Activated naive CD4-positive, alpha-beta T cell (primary cell): ENCODE data around the gene ADCY1.
"Not testable (repeated sequence)": the region's sequence is repeated elsewhere in the genome, so short reads cannot be mapped to it uniquely, and the experiment has no call there.

Experiments
- DNase-seq, 4 experiments: peaks; one replicate each; lab custom pipeline; 2025; lab: John Stamatoyannopoulos, UW

Gene ADCY1

GRCh38 chr7:45573661-45574415 is at the start of gene ADCY1:
TSS of gene ADCY1 (plus strand) at chr7:45574368. CDS start at chr7:45574544, 176 bp downstream.
- DNase-seq: no peak

- no peak for DNase-seq
Measured at GRCh38 chr7:45524445-45524844, 49.7 kb upstream of the ADCY1 start.

GRCh38 chr7:45525057-45525456 is 49.1 kb upstream of the ADCY1 start:
- no peak for DNase-seq

GRCh38 chr7:45543473-45543872 is 30.7 kb upstream of the ADCY1 start:
- no peak for DNase-seq

- DNase-seq: not testable (repeated sequence)
Measured at GRCh38 chr7:45545105-45545710, 29.0 kb upstream of the ADCY1 start.

GRCh38 chr7:45548917-45549316 is 25.3 kb upstream of the ADCY1 start:
- DNase-seq: not testable (repeated sequence)

GRCh38 chr7:45563401-45563800 is 10.8 kb upstream of the ADCY1 start:
- no peak for DNase-seq

GRCh38 chr7:45563941-45564461 is 10.2 kb upstream of the ADCY1 start:
- no peak for DNase-seq

- no peak for DNase-seq
Measured at GRCh38 chr7:45564485-45564884, 9.7 kb upstream of the ADCY1 start.

GRCh38 chr7:45564886-45565455 is 9.2 kb upstream of the ADCY1 start:
- DNase-seq: no peak

- DNase-seq: no peak
Measured at GRCh38 chr7:45566386-45566785, 7.8 kb upstream of the ADCY1 start.

GRCh38 chr7:45566961-45567360 is 7.2 kb upstream of the ADCY1 start:
- no peak for DNase-seq

GRCh38 chr7:45567713-45568112 is 6.5 kb upstream of the ADCY1 start:
- DNase-seq: no peak

GRCh38 chr7:45568536-45569289 is 5.5 kb upstream of the ADCY1 start:
- no peak for DNase-seq

GRCh38 chr7:45569290-45569685 is 4.9 kb upstream of the ADCY1 start:
- DNase-seq: no peak

GRCh38 chr7:45570797-45571196 is 3.4 kb upstream of the ADCY1 start:
- DNase-seq: no peak

GRCh38 chr7:45573204-45573603 is 964 bp upstream of the ADCY1 start:
- no peak for DNase-seq

GRCh38 chr7:45574416-45574668 is 174 bp downstream of the ADCY1 start:
- DNase-seq: no peak

- DNase-seq: no peak
Measured at GRCh38 chr7:45574669-45575500, 717 bp downstream of the ADCY1 start.

GRCh38 chr7:45575501-45576248 is 1.5 kb downstream of the ADCY1 start:
- no peak for DNase-seq
